ENCODE results near the gene MGAM2. TPM values are rescaled to one million over a fixed set of nuclear protein-coding genes. Genes with fewer than 3 reads are reported as not detected.

The MGAM2 gene
- total RNA-seq, 1 experiment from 2014 or later: not detected

- no peaks in the 10 kb centered on the region for H3K4me1 Mint-ChIP-seq (ENCODE audit: insufficient read depth, unreplicated experiment)
- H3K27me3 Mint-ChIP-seq (ENCODE audit: insufficient read depth, unreplicated experiment): peaks cover 40% of the 10 kb centered on the region
- H3K9me3 Mint-ChIP-seq (ENCODE audit: unreplicated experiment): no peaks in the 10 kb centered on the region
- no peaks in the 10 kb centered on the region for H3K36me3 Mint-ChIP-seq (ENCODE audit: insufficient read depth, unreplicated experiment)
- CTCF ChIA-PET: interaction anchor here (0.6 to 6.6 kb wide), 3 partner anchors 43 to 545 kb away, joined by 3 to 72 read pairs (median 3); no protein-coding TSS in a partner anchor
- POLR2A ChIA-PET: no interaction called here
- DNase-seq (ENCODE audit: unreplicated experiment): peak; percentile 26
- intact Hi-C loops (cut with micrococcal nuclease): no loop called here
- H3K27ac Mint-ChIP-seq (ENCODE audit: low read depth, unreplicated experiment): no peak overlapping the region
- TF ChIP-seq, protein P1, sequence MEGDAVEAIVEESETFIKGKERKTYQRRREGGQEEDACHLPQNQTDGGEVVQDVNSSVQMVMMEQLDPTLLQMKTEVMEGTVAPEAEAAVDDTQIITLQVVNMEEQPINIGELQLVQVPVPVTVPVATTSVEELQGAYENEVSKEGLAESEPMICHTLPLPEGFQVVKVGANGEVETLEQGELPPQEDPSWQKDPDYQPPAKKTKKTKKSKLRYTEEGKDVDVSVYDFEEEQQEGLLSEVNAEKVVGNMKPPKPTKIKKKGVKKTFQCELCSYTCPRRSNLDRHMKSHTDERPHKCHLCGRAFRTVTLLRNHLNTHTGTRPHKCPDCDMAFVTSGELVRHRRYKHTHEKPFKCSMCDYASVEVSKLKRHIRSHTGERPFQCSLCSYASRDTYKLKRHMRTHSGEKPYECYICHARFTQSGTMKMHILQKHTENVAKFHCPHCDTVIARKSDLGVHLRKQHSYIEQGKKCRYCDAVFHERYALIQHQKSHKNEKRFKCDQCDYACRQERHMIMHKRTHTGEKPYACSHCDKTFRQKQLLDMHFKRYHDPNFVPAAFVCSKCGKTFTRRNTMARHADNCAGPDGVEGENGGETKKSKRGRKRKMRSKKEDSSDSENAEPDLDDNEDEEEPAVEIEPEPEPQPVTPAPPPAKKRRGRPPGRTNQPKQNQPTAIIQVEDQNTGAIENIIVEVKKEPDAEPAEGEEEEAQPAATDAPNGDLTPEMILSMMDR (IDR thresholded peaks at IDR 0.05; ENCODE audit: unreplicated experiment): no peak
- no peak overlapping the region for H3K4me3 Mint-ChIP-seq (ENCODE audit: unreplicated experiment)
- BruUV-seq (replicated peaks): no TSS peak
These were observed 84.7 kb downstream of the MGAM2 start for GRCh38 chr7:142196066-142196840.

DNA sequence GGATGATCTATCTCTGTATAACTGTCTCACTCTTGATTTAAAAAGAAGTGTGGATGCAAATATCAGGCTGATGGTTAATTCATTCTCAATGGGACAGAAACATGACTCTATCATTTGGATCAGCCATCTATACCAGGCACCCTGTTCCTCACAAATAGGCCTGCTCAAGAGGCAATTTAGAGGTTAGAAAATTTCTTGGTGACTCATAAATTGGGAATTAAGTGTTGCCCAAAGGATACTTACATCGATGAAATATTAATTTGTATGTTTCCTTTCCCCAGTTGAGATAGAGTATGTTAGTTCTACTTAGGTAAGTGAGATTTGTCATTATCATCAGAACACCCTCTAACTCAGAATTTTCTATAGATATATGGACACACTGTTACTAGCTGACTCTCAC, 88.7 kb downstream of the MGAM2 start:
- CTCF ChIA-PET: no interaction called here
- H3K27me3 Mint-ChIP-seq (ENCODE audit: insufficient read depth, unreplicated experiment): peaks cover 13% of the 10 kb centered on the region
- POLR2A ChIA-PET: no interaction called here
- H3K27ac Mint-ChIP-seq (ENCODE audit: low read depth, unreplicated experiment): no peak overlapping the region
- intact Hi-C loops (cut with micrococcal nuclease): no loop called here
- DNase-seq (ENCODE audit: unreplicated experiment): no peak
- no peaks in the 10 kb centered on the region for H3K9me3 Mint-ChIP-seq (ENCODE audit: unreplicated experiment)
- TF ChIP-seq, protein P1 (IDR thresholded peaks at IDR 0.05; ENCODE audit: unreplicated experiment): no peak
- no peak overlapping the region for H3K4me3 Mint-ChIP-seq (ENCODE audit: unreplicated experiment)
- H3K4me1 Mint-ChIP-seq (ENCODE audit: insufficient read depth, unreplicated experiment): no peaks in the 10 kb centered on the region
- H3K36me3 Mint-ChIP-seq (ENCODE audit: insufficient read depth, unreplicated experiment): no peaks in the 10 kb centered on the region
- BruUV-seq (replicated peaks): no TSS peak

DNA sequence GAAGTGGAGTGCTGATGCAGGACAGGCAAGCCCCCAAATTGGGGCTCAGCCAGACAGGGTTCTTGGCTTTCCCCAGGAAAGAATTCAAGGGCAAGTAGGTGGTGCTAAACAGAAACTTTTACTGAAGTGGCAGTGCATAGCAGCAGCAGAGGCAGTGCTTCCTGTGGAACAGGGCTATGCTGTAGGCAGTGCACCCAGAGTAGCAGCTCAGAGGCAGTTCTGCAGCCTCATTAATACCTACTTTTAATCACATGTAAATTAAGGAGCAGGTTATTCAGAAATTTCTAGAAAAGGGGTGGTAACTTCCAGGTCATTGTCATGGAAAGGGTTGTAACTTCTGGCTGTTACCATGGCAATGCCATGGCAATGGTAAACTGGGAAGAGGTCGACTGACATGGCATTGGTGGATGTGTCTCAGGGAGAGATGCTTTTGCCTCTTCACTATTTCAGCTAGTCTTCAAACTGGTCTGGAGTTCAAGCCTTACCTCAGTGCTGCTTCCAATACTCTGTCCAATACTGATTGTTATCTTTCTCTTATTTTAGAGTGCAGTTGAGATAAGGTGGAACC, 117.1 kb downstream of the MGAM2 start:
- Mint-ChIP-seq H3K4me1 (ENCODE audit: insufficient read depth, unreplicated experiment) (no peaks in the 10 kb centered on the region), H3K27ac (ENCODE audit: low read depth, unreplicated experiment) (no peak overlapping the region), H3K36me3 (ENCODE audit: insufficient read depth, unreplicated experiment) (no peaks in the 10 kb centered on the region), H3K4me3 (ENCODE audit: unreplicated experiment) (no peak overlapping the region), H3K9me3 (ENCODE audit: unreplicated experiment) (no peaks in the 10 kb centered on the region), H3K27me3 (ENCODE audit: insufficient read depth, unreplicated experiment) (peaks cover 16% of the 10 kb centered on the region)
- BruUV-seq (replicated peaks): no TSS peak
- DNase-seq (ENCODE audit: unreplicated experiment): no peak
- POLR2A ChIA-PET: no interaction called here
- CTCF ChIA-PET: interaction anchor here (0.6 kb wide), 1 partner anchor 71 kb away, joined by 4 read pairs; no protein-coding TSS in a partner anchor
- TF ChIP-seq, protein P1 (IDR thresholded peaks at IDR 0.05; ENCODE audit: unreplicated experiment): no peak
- intact Hi-C loops (cut with micrococcal nuclease): no loop called here

- Mint-ChIP-seq H3K4me3 (ENCODE audit: unreplicated experiment) (no peak overlapping the region), H3K27ac (ENCODE audit: low read depth, unreplicated experiment) (no peak overlapping the region), H3K4me1 (ENCODE audit: insufficient read depth, unreplicated experiment) (no peaks in the 10 kb centered on the region), H3K27me3 (ENCODE audit: insufficient read depth, unreplicated experiment) (peaks cover 40% of the 10 kb centered on the region), H3K36me3 (ENCODE audit: insufficient read depth, unreplicated experiment) (no peaks in the 10 kb centered on the region), H3K9me3 (ENCODE audit: unreplicated experiment) (no peaks in the 10 kb centered on the region)
- ChIA-PET CTCF (no interaction called here), POLR2A (no interaction called here)
- no TSS peak for BruUV-seq (replicated peaks)
- peak; percentile 3 for DNase-seq (ENCODE audit: unreplicated experiment)
- intact Hi-C loops (cut with micrococcal nuclease): no loop called here
- TF ChIP-seq, protein P1 (IDR thresholded peaks at IDR 0.05; ENCODE audit: unreplicated experiment): no peak
These were observed 120.2 kb downstream of the MGAM2 start for GRCh38 chr7:142231716-142232115.
